B cell (primary cell): ENCODE measurements around the gene HOXD10. TPM values are rescaled to one million over a fixed set of nuclear protein-coding genes. Genes with fewer than 3 reads are reported as not detected.

ENCODE experiments used
- ATAC-seq: fragments of 200-7000 bp; cut with Tn5 transposase; one replicate; pipeline ENCODE4 v1.10.0; 2021; ENCODE audit warnings: low read depth, mild to moderate bottlenecking, moderate number of reproducible peaks, moderate library complexity
- CTCF ChIA-PET: fragments of 350-600 bp; sonication (Branson Sonifier 250); formaldehyde crosslinking; loops from one replicate; lab custom pipeline; 2021; ENCODE audit warnings: antibody characterized with exemption, inconsistent platforms; lab: Charles Lee
- POLR2A ChIA-PET: fragments of 350-600 bp; sonication (Branson Sonifier 250); formaldehyde crosslinking; loops from one replicate; lab custom pipeline; 2021; ENCODE audit warnings: antibody characterized with exemption; lab: Charles Lee
- DNase-seq: peaks from one replicate; pipeline ENCODE4 v3.0.0; 2013
- H2AFZ ChIP-seq: 2 replicates; pipeline ENCODE4 v1.6.1; 2012; ENCODE audit warnings: mild to moderate bottlenecking, low read depth, low read length; ENCODE audit not compliant: insufficient read depth, poor library complexity, severe bottlenecking
- H3K27ac ChIP-seq, 2 donors: 1 replicate in 1 of 2; 2 replicates in 1 of 2; pipeline ENCODE4 v1.5.1; 2012 to 2013; ENCODE audit warnings: low read length in 2 of 2, mild to moderate bottlenecking in 2 of 2, moderate library complexity in 1 of 2
- H3K27me3 ChIP-seq, 4 experiments: fragments of 200-600 bp in 1 of 4; sonication (generic) in 1 of 4; replicated peaks in 1 of 4; 1 replicate in 2 of 4; 2 replicates in 2 of 4; pipeline versions ENCODE4 v1.6.1 to v1.7.0; 2013 to 2016; ENCODE audit warnings: low read length in 3 of 4, mild to moderate bottlenecking in 2 of 4, mixed read lengths in 1 of 4, moderate library complexity in 1 of 4; ENCODE audit not compliant: insufficient read depth in 4 of 4, control insufficient read depth in 3 of 4; ENCODE audit errors: control extremely low read depth in 1 of 4
- H3K36me3 ChIP-seq, 2 experiments: replicated peaks in 1 of 2; 1 replicate in 1 of 2; 2 replicates in 1 of 2; pipeline versions ENCODE4 v1.6.1 to v1.7.1; 2013; ENCODE audit warnings: low read length in 1 of 2; ENCODE audit not compliant: insufficient read depth in 2 of 2, control insufficient read depth in 1 of 2; ENCODE audit errors: control extremely low read depth in 1 of 2, extremely low read depth in 1 of 2
- H3K4me1 ChIP-seq, 2 donors: fragments of 200-600 bp in 1 of 2; sonication (generic) in 1 of 2; 1 replicate in 1 of 2; 2 replicates in 1 of 2; pipeline versions ENCODE4 v1.5.1 to v1.6.1; 2013 to 2017; ENCODE audit warnings: low read length in 2 of 2; ENCODE audit not compliant: control insufficient read depth in 2 of 2, insufficient read depth in 2 of 2
- H3K4me2 ChIP-seq: replicated peaks from 2 replicates; pipeline ENCODE3; 2012; ENCODE audit warnings: mild to moderate bottlenecking, low read depth, low read length; ENCODE audit not compliant: poor library complexity, severe bottlenecking
- H3K4me3 ChIP-seq, 5 experiments: fragments of 200-600 bp in 1 of 5; sonication (generic) in 1 of 5; 1 replicate in 3 of 5; 2 replicates in 2 of 5; pipeline versions ENCODE4 v1.5.1 to v1.7.0; 2011 to 2016; ENCODE audit warnings: low read length in 4 of 5, mild to moderate bottlenecking in 4 of 5, low read depth in 2 of 5, control low read depth in 1 of 5, moderate library complexity in 1 of 5; ENCODE audit not compliant: insufficient read depth in 1 of 5; ENCODE audit errors: control extremely low read depth in 1 of 5, extremely low read depth in 1 of 5
- H3K79me2 ChIP-seq: fragments of 200-600 bp; sonication (generic); one replicate; pipeline ENCODE4 v1.6.0; 2016; ENCODE audit warnings: low read length; ENCODE audit not compliant: control insufficient read depth, insufficient read depth
- H3K9ac ChIP-seq: fragments of 200-600 bp; sonication (generic); 2 replicates; pipeline ENCODE4 v1.6.1; 2017; ENCODE audit warnings: mild to moderate bottlenecking, low read length, moderate library complexity
- H3K9me3 ChIP-seq, 3 donors: one replicate each; pipeline versions ENCODE4 v1.6.1 to v1.7.1; 2013; ENCODE audit warnings: low read length in 2 of 3; ENCODE audit not compliant: control insufficient read depth in 2 of 3, insufficient read depth in 1 of 3; ENCODE audit errors: control extremely low read depth in 1 of 3
- H4K20me1 ChIP-seq: 2 replicates; pipeline ENCODE4 v1.6.0; 2012; ENCODE audit warnings: mild to moderate bottlenecking, low read length; ENCODE audit not compliant: insufficient read depth, control insufficient read depth, poor library complexity, severe bottlenecking
- H3K27ac Mint-ChIP-seq: one replicate; pipeline ENCODE4 v1.8.0; 2021; ENCODE audit warnings: mixed read lengths
- H3K27me3 Mint-ChIP-seq: one replicate; pipeline ENCODE4 v1.8.0; 2021; ENCODE audit warnings: mixed read lengths
- H3K4me1 Mint-ChIP-seq: one replicate; pipeline ENCODE4 v1.8.0; 2021; ENCODE audit warnings: mixed read lengths
- H3K4me3 Mint-ChIP-seq: one replicate; pipeline ENCODE4 v1.8.0; 2021; ENCODE audit warnings: mixed read lengths
- H3K9me3 Mint-ChIP-seq: one replicate; pipeline ENCODE4 v1.8.0; 2022; ENCODE audit warnings: mixed read lengths; ENCODE audit not compliant: insufficient read depth
- CTCF ChIP-seq: fragments of 200-600 bp; IDR thresholded peaks from one replicate; pipeline ENCODE4 v1.8.0; 2022; ENCODE audit warnings: antibody characterized with exemption, mild to moderate bottlenecking
- EZH2 ChIP-seq: IDR thresholded peaks from 2 replicates; pipeline ENCODE4 v1.6.1; 2012; ENCODE audit warnings: borderline replicate concordance, low read depth, mild to moderate bottlenecking, moderate library complexity, low read length; ENCODE audit not compliant: insufficient read depth, poor library complexity, severe bottlenecking
- whole genome bisulfite sequencing: methylation state at CpG from one replicate; pipeline ENCODE4 v1.1.5; 2013; ENCODE audit warnings: missing lambda C conversion rate; ENCODE audit not compliant: insufficient coverage; 5-methylcytosine and 5-hydroxymethylcytosine counted together
- intact Hi-C: fragments of 100-400 bp; cut with micrococcal nuclease; formaldehyde crosslinking; loops from one replicate; pipeline ENCODE4 v1.10.0; 2022
- polyA plus RNA-seq: library from polyadenylated mRNA; depleted of rRNA; stranded (reverse); fragments of >200 nt; gene quantifications from 2 replicates; pipeline ENCODE4 v1.2.3, GENCODE V29; 2012
- total RNA-seq, 2 donors: library from RNA; stranded (reverse); fragments of 120-200 nt in 1 of 2; gene quantifications; 1 replicate in 1 of 2; 2 replicates in 1 of 2; pipeline versions ENCODE4 v1.2.3 to v1.2.4, GENCODE V29; 2013 to 2022

HOXD10 gene
- total and polyA plus RNA-seq, 2 donors (not counting 1 experiment from before 2014, with no cell fraction given): not detected

GRCh38 chr2:176117823-176118371 is 1.3 kb downstream of the HOXD10 start:
- H3K9me3 ChIP-seq: peaks cover 0 to 60% (median 2%) of the 10 kb centered on the region in 3 donors
- H3K27ac ChIP-seq: no peak overlapping the region
- H3K79me2 ChIP-seq: no peaks in the 10 kb centered on the region
- Mint-ChIP-seq H3K9me3 (peaks cover 2% of the 10 kb centered on the region), H3K27me3 (peaks cover 74% of the 10 kb centered on the region), H3K4me1 (peaks cover 8% of the 10 kb centered on the region), H3K4me3 (no peak overlapping the region), H3K27ac (no peak overlapping the region)
- CTCF ChIA-PET: interaction anchor here (1.5 kb wide), 1 partner anchor 9 kb away, joined by 4 read pairs; no protein-coding TSS in a partner anchor
- POLR2A ChIA-PET: no interaction called here
- H3K4me3 ChIP-seq: no peak overlapping the region
- H4K20me1 ChIP-seq: no peaks in the 10 kb centered on the region
- DNase-seq (no peak), ATAC-seq (no peak)
- WGBS: 14% methylated on average over 11 of the region's 11 CpGs
- no peak overlapping the region for H3K9ac ChIP-seq
- no peak overlapping the region for H2AFZ ChIP-seq
- H3K4me1 ChIP-seq: peaks cover 5 to 24% of the 10 kb centered on the region in 2 donors
- no peaks in the 10 kb centered on the region for H3K36me3 ChIP-seq
- TF ChIP-seq EZH2 (no peak), CTCF (no peak)
- peaks cover 0 to 92% (median 75%) of the 10 kb centered on the region in 4 experiments for H3K27me3 ChIP-seq
- no peak overlapping the region for H3K4me2 ChIP-seq
- intact Hi-C loops: no loop called here

GRCh38 chr2:176118601-176119339 is 2.2 kb downstream of the HOXD10 start:
- ATAC-seq: no peak
- Mint-ChIP-seq H3K27ac (no peak overlapping the region), H3K27me3 (peaks cover 71% of the 10 kb centered on the region), H3K4me1 (peaks cover 9% of the 10 kb centered on the region), H3K4me3 (no peak overlapping the region), H3K9me3 (peaks cover 2% of the 10 kb centered on the region)
- TF ChIP-seq EZH2: no peak
- peak; percentile 34 for TF ChIP-seq CTCF
- no peaks in the 10 kb centered on the region for H4K20me1 ChIP-seq
- DNase-seq: no peak
- H3K27ac ChIP-seq: no peak overlapping the region
- peaks cover 0 to 92% (median 71%) of the 10 kb centered on the region in 4 experiments for H3K27me3 ChIP-seq
- WGBS: 11% methylated on average over 18 of the region's 24 CpGs
- no peak overlapping the region for H3K4me2 ChIP-seq
- no peak overlapping the region for H2AFZ ChIP-seq
- H3K36me3 ChIP-seq: no peaks in the 10 kb centered on the region
- intact Hi-C loops: no loop called here
- H3K79me2 ChIP-seq: no peaks in the 10 kb centered on the region
- H3K4me3 ChIP-seq: no peak overlapping the region
- ChIA-PET POLR2A (no interaction called here), CTCF (no interaction called here)
- peaks cover 5 to 32% of the 10 kb centered on the region in 2 donors for H3K4me1 ChIP-seq
- H3K9me3 ChIP-seq: peaks cover 0 to 65% (median 2%) of the 10 kb centered on the region in 3 donors
- no peak overlapping the region for H3K9ac ChIP-seq
